IPS DF 6.9 (cell line): ENCODE measurements around the gene ANKRD45.
"Not testable (repeated sequence)": the region's sequence is repeated elsewhere in the genome, so short reads cannot be mapped to it uniquely, and the experiment has no call there.

Experiments
- DNase-seq: peaks from one replicate; pipeline ENCODE4 v3.0.0-alpha.2; 2013; ENCODE audit warnings: low read depth, low spot score
- H3K27ac ChIP-seq: one replicate; pipeline ENCODE4 v1.5.1; 2013; ENCODE audit warnings: low read length, control low read depth
- H3K27me3 ChIP-seq: 2 replicates; pipeline ENCODE4 v1.6.1; 2013; ENCODE audit warnings: mild to moderate bottlenecking, low read length; ENCODE audit not compliant: control insufficient read depth, insufficient read depth
- H3K36me3 ChIP-seq: 2 replicates; pipeline ENCODE4 v1.6.1; 2013; ENCODE audit warnings: low read length; ENCODE audit not compliant: control insufficient read depth, insufficient read depth
- H3K4me1 ChIP-seq: 2 replicates; pipeline ENCODE4 v1.6.1; 2013; ENCODE audit warnings: low read length; ENCODE audit not compliant: control insufficient read depth, insufficient read depth
- H3K4me3 ChIP-seq: 2 replicates; pipeline ENCODE4 v1.5.1; 2013; ENCODE audit warnings: mild to moderate bottlenecking, low read length
- H3K9me3 ChIP-seq: 2 replicates; pipeline ENCODE4 v1.6.1; 2013; ENCODE audit warnings: low read length, inconsistent platforms; ENCODE audit not compliant: control insufficient read depth, insufficient read depth
- WGBS: extraction: QIAGEN DNeasy Blood & Tissue Kit; methylation state at CpG from one replicate; pipeline ENCODE4 v1.1.7; 2013; ENCODE audit warnings: mixed read lengths, missing lambda C conversion rate; ENCODE audit not compliant: insufficient read length, insufficient coverage; 5-methylcytosine and 5-hydroxymethylcytosine counted together

The ANKRD45 gene

GRCh38 chr1:173669491-173669941 lies at the start of gene ANKRD45:
Gene ANKRD45, minus strand, starts transcription at chr1:173669851. Its CDS starts 10,433 bp downstream, at chr1:173659418.
- Histone ChIP-seq H3K9me3 (no peaks in the 10 kb centered on the region), H3K27ac (no peak within 1 kb of the TSS), H3K4me1 (no peaks in the 10 kb centered on the region), H3K4me3 (peak within 1 kb of the TSS; percentile 83; the same call in 1 of the 2 replicates), H3K27me3 (no peaks in the 10 kb centered on the region), H3K36me3 (no peaks in the 10 kb centered on the region)
- WGBS = no CpG with 5 or more reads among the region's 33 CpGs
- peak; percentile 66 for DNase-seq

DNA sequence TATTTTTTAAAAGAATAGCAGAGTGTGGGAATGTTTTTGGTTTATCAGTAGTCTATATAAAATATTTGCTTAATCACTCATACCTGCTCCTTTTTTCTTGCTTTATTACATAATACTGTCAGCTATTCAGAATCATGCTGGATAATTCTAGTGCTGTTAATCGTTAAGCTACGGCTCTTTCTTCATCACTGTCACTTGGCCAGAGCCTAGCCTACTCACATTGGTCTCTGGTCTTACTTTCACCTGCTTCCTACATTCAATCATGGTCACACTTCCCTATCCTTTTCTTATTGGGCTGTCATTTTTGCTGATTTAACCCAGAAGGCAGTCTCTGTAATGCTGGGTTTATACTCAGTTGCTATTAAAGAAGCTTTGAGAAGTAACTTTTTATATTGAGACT lies 47.6 kb upstream of the ANKRD45 start:
- Histone ChIP-seq H3K4me1 (no peaks in the 10 kb centered on the region), H3K9me3 (no peaks in the 10 kb centered on the region), H3K27ac (no peak overlapping the region), H3K4me3 (no peak overlapping the region), H3K27me3 (no peaks in the 10 kb centered on the region), H3K36me3 (no peaks in the 10 kb centered on the region)
- no peak for DNase-seq
- no CpG with 5 or more reads among the region's 2 CpGs for WGBS

GRCh38 chr1:173715538-173715844 lies 45.8 kb upstream of the ANKRD45 start:
- no peaks in the 10 kb centered on the region for H3K9me3 ChIP-seq
- no peak overlapping the region for H3K27ac ChIP-seq
- no peaks in the 10 kb centered on the region for H3K27me3 ChIP-seq
- no peak for DNase-seq
- no CpG with 5 or more reads among the region's 8 CpGs for WGBS
- H3K4me1 ChIP-seq = no peaks in the 10 kb centered on the region
- peak overlapping the region; percentile 55; the same call in 1 of the 2 replicates for H3K4me3 ChIP-seq
- no peaks in the 10 kb centered on the region for H3K36me3 ChIP-seq

DNA sequence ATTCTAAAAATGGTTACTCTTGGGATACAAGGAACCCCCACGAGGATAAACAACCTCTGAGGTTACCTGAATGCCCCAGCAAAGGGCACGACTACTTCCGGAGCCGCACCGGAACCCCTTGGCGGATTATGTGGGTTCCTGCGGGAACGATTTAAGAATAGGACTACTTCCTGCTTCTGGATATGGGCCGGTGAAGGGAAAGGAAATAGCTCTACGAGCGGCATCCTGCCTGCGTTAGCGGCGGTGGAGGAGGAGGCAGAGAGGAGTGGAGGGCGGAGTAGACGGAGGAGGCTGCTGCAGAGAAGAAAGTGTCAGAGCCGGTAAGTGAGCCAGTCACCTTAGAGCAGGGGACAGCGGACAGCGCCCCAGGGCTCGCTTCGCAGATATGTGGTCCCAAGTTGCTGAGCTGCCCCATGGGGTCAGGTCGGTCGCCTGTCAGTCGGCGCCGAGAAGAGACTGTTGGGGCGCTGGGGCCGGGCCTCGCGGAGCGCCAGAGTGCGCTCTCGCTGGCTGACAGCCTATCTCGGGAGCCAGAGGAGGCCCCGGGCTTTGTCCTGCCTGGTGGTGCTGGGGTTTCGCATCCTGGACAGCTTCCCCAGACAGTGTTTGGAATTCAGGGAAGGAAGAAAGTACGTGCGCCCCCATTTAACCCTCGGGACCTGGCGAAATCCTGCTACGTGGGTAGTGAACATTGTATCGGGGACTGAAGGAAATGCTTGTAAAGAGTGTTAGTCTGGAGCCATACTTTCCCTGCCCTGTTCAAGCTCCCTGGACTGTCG lies 45.3 kb upstream of the ANKRD45 start, which contains the start of gene KLHL20:
TSS of gene KLHL20 (plus strand) at position 223 of the 779 bp plus-strand sequence. CDS start 1,063 bp downstream, outside the sequence.
- no peaks in the 10 kb centered on the region for H3K27me3 ChIP-seq
- no peaks in the 10 kb centered on the region for H3K4me1 ChIP-seq
- no peaks in the 10 kb centered on the region for H3K9me3 ChIP-seq
- no peaks in the 10 kb centered on the region for H3K36me3 ChIP-seq
- WGBS = no CpG with 5 or more reads among the region's 43 CpGs
- DNase-seq = peak; percentile 80
- H3K27ac ChIP-seq = no peak within 1 kb of the TSS
- peak within 1 kb of the TSS; percentile 55 for H3K4me3 ChIP-seq

- H3K9me3 ChIP-seq = no peaks in the 10 kb centered on the region
- WGBS = no CpG with 5 or more reads among the region's 3 CpGs
- no peak overlapping the region for H3K27ac ChIP-seq
- H3K36me3 ChIP-seq = no peaks in the 10 kb centered on the region
- H3K4me1 ChIP-seq = no peaks in the 10 kb centered on the region
- DNase-seq = no peak
- no peak overlapping the region for H3K4me3 ChIP-seq
- no peaks in the 10 kb centered on the region for H3K27me3 ChIP-seq
Observed at GRCh38 chr1:173714441-173714758, 44.7 kb upstream of the ANKRD45 start.

GRCh38 chr1:173708787-173709186 lies 39.1 kb upstream of the ANKRD45 start:
- Histone ChIP-seq H3K27me3 (no peaks in the 10 kb centered on the region), H3K36me3 (no peaks in the 10 kb centered on the region), H3K4me3 (no peak overlapping the region), H3K4me1 (no peaks in the 10 kb centered on the region), H3K9me3 (no peaks in the 10 kb centered on the region; the same call in 1 of the 2 replicates), H3K27ac (no peak overlapping the region)
- WGBS = no CpG with 5 or more reads among the region's 2 CpGs
- no peak for DNase-seq

DNA sequence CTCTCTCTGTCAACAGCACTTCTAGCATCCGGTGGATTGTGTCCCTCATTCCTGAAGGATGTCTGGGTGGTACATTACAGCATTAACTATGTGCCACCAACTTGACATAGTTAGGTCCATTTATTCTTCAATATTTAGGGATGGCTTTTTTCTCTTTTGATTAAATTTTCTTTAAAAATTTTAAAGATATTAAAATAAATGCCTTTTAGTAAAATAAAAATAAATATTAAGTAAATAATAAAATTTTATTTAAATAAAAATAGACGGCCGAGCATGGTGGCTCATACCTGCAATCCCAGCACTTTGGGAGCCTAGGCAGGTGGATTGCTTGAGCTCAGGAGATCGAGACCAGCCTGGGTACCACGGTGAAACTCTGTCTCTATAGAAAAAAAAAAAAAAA lies 35.5 kb upstream of the ANKRD45 start:
- H3K4me1 ChIP-seq = no peaks in the 10 kb centered on the region
- no peaks in the 10 kb centered on the region for H3K36me3 ChIP-seq
- H3K4me3 ChIP-seq = no peak overlapping the region
- H3K27me3 ChIP-seq = no peaks in the 10 kb centered on the region
- no peaks in the 10 kb centered on the region; the same call in 1 of the 2 replicates for H3K9me3 ChIP-seq
- H3K27ac ChIP-seq = no peak overlapping the region
- DNase-seq = no peak
- WGBS = no CpG with 5 or more reads among the region's 5 CpGs

DNA sequence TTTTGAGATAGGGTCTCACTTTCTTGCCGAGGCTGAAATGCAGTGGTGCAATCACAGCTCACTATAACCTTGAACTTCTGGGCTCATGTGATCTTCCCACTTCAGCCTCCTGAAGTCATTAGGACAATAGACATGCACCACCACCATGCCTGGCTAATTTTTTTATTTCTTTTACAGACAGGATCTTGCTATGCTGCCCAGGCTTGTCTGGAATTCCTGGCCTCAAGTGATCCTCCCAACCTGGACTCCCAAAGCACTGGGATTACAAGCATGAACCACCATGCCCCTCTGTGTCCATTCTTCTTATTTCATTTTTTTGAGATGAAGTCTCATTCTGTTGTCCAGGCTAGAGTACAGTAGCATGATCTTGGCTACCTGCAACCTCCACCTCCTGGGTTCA lies 33.1 kb upstream of the ANKRD45 start:
- Histone ChIP-seq H3K4me3 (no peak overlapping the region), H3K36me3 (no peaks in the 10 kb centered on the region), H3K4me1 (no peaks in the 10 kb centered on the region), H3K9me3 (no peaks in the 10 kb centered on the region; the same call in 1 of the 2 replicates), H3K27ac (no peak overlapping the region), H3K27me3 (no peaks in the 10 kb centered on the region)
- WGBS = no CpG with 5 or more reads among the region's 1 CpG
- DNase-seq = no peak

DNA sequence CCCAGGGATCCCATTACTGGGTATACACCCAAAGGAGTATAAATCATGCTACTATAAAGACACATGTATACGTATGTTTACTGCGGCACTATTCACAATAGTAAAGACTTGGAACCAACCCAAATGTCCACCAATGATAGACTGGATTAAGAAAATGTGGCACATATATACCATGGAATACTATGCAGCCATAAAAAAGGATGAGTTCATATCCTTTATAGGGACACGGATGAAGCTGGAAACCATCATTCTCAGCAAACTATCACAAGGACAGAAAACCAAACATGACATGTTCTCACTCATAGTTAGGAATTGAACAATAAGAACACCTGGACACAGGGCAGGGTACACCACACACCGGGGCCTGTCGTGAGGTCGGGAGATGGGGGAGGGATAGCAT lies 31.6 kb upstream of the ANKRD45 start:
- DNase-seq, H3K4me3 ChIP-seq, H3K27me3 ChIP-seq, H3K27ac ChIP-seq, H3K36me3 ChIP-seq, H3K4me1 ChIP-seq, H3K9me3 ChIP-seq: not testable (repeated sequence)
- WGBS = no CpG with 5 or more reads among the region's 6 CpGs

- H3K4me3 ChIP-seq = no peak overlapping the region
- no peak overlapping the region for H3K27ac ChIP-seq
- H3K9me3 ChIP-seq = no peaks in the 10 kb centered on the region
- H3K4me1 ChIP-seq = no peaks in the 10 kb centered on the region
- DNase-seq = no peak
- no peaks in the 10 kb centered on the region for H3K36me3 ChIP-seq
- no peaks in the 10 kb centered on the region for H3K27me3 ChIP-seq
Observed at GRCh38 chr1:173693238-173693637, 23.6 kb upstream of the ANKRD45 start.

DNA sequence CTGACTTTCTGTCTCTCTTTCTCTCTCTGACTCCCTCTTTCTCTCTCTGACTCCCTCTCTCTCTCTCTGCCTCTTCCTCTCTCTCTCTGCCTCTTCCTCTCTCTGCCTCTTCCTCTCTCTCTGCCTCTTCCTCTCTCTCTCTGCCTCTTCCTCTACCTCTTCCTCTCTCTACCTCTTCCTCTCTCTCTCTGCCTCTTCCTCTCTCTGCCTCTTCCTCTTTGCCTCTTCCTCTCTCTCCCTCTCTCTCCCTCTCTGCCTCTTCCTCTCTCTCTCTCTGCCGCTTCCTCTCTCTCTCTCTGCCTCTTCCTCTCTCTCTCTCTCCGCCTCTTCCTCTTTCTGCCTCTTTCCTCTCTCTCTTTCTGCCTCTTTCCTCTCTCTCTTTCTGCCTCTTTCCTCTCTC lies 18.6 kb upstream of the ANKRD45 start:
- Histone ChIP-seq H3K27ac (no peak overlapping the region), H3K27me3 (no peaks in the 10 kb centered on the region), H3K4me3 (no peak overlapping the region), H3K36me3 (no peaks in the 10 kb centered on the region), H3K9me3 (no peaks in the 10 kb centered on the region), H3K4me1 (no peaks in the 10 kb centered on the region)
- DNase-seq = no peak
- WGBS = no CpG with 5 or more reads among the region's 2 CpGs
